Neural progenitor cell (in vitro differentiated cells): ENCODE results near the gene IGDCC3.

Experiments used
- EZH2 ChIP-seq: fragments of 200-600 bp; sonication (generic); IDR thresholded peaks from 2 replicates; pipeline ENCODE4 v1.6.1; 2017; ENCODE audit warnings: antibody characterized with exemption, mild to moderate bottlenecking, moderate library complexity
- EZH2phosphoT487 ChIP-seq: fragments of 200-600 bp; sonication (generic); IDR thresholded peaks from 2 replicates; pipeline ENCODE4 v1.6.1; 2017; ENCODE audit warnings: antibody characterized with exemption
- TF ChIP-seq, protein P1 (sequence below): fragments of 200-600 bp; sonication (generic); IDR thresholded peaks from 2 replicates; pipeline ENCODE4 v1.5.1; 2017; ENCODE audit warnings: antibody characterized with exemption, mild to moderate bottlenecking

DNA sequence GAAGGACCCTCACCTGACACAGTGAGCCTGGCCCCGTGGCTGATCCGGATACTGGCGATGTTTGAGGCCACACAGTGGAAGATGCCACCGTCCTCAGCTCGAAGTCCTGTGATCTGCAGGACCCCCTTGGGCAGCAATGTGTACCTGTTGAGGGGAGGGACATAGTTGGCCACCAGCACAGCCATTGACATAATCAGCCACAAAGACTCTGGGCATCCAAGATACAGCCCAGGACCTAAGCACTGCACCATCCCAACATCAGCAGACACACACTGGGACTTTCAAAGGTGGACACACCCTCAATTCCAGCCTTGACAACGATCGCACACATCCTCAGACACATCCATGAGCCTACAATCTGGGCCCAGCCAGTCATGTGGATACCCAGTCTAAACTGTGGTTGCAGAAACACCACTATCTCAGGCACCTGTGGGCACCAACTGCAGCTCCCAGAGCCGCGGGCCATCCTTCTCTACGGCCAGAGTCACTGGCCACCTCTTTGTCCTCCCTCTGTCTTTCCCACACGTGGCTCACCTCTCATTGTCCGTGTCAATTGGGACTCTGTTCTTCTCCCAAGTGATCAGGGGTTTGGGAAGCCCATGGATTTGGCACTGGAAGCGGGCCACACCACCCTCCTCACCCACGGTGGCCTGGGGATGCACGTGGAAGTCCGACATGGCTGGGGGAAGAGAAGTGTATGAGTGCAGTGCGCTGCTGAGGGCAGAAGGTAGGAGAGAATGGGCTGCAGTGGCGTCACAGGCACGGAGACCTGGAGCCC is 42.3 kb downstream of the IGDCC3 start:
- TF ChIP-seq, protein P1, sequence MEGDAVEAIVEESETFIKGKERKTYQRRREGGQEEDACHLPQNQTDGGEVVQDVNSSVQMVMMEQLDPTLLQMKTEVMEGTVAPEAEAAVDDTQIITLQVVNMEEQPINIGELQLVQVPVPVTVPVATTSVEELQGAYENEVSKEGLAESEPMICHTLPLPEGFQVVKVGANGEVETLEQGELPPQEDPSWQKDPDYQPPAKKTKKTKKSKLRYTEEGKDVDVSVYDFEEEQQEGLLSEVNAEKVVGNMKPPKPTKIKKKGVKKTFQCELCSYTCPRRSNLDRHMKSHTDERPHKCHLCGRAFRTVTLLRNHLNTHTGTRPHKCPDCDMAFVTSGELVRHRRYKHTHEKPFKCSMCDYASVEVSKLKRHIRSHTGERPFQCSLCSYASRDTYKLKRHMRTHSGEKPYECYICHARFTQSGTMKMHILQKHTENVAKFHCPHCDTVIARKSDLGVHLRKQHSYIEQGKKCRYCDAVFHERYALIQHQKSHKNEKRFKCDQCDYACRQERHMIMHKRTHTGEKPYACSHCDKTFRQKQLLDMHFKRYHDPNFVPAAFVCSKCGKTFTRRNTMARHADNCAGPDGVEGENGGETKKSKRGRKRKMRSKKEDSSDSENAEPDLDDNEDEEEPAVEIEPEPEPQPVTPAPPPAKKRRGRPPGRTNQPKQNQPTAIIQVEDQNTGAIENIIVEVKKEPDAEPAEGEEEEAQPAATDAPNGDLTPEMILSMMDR = no peak
- TF ChIP-seq EZH2 (no peak), EZH2phosphoT487 (no peak)
